GM18909 (cell line): ENCODE data around the gene SLC6A18.
"Not testable (repeated sequence)": the region's sequence is repeated elsewhere in the genome, so short reads cannot be mapped to it uniquely, and the experiment has no call there.

Experiments used
- ATAC-seq: cut with Tn5 transposase; IDR thresholded peaks from one replicate; pipeline ENCODE4 v1.9.1; 2021; ENCODE audit warnings: mild to moderate bottlenecking; ENCODE audit not compliant: unreplicated experiment, poor library complexity

Gene SLC6A18

GRCh38 chr5:1270426-1270825, 45.2 kb downstream of the SLC6A18 start:
- no peak for ATAC-seq

GRCh38 chr5:1270933-1271914, 46.0 kb downstream of the SLC6A18 start:
- no peak for ATAC-seq

DNA sequence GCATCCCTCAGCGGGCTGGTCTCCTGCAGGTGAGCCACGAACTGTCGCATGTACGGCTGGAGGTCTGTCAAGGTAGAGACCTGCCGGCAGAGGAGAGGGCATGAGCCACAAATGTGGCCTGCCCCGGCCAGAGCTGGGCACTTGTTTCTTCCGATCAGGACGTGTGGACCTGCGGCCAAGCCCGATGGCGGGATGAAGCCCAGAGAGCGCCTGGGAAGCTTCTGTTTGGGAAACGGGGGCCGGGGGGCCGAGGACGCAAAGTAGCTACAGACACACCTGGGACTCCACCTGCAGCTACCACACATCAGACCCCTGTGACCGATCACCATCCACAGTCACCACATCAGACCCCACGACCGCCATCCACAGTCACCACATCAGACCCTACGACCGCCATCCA, 47.0 kb downstream of the SLC6A18 start:
- ATAC-seq: no peak

GRCh38 chr5:1273745-1274144, 48.6 kb downstream of the SLC6A18 start:
- ATAC-seq: no peak

DNA sequence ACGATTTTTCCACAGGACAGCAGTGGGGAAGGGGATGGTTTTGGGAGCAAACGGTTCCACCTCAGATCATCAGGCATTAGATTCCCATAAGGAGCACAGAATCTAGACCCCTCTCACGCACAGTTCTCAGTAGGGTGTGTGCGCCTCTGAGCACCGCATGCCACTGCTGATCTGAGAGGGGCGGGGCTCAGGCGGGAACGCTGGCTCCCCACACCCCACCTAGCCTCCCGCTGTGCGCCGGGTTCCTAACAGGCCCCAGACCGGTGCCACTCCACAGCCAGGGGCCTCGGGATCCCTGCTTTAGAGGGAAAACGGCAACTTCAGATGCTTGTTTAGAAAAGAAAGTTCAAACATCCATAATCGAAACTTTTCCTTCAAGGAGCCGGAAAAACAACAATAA, 49.3 kb downstream of the SLC6A18 start:
- ATAC-seq: no peak

- ATAC-seq: not testable (repeated sequence)
Observed at GRCh38 chr5:1275397-1276391, 50.5 kb downstream of the SLC6A18 start.

DNA sequence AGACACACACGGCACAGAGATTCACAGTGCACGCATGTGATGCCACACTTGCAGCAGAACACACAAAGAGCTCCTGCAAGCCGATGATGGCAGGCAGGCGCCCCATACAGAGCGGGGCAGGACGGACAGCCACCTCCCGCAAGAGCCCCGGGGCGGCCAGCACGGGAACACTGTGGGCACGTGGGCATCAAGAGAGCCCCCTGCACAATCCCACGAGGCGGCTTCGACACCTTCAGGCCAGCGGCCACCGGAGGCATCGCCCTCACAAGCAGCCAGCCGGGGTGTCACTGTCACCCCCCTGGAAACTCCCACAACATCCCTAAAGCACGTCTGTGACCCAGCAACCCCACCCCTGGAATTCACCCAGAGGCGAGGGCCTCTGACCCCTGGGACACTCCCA, 51.7 kb downstream of the SLC6A18 start:
- no peak for ATAC-seq

DNA sequence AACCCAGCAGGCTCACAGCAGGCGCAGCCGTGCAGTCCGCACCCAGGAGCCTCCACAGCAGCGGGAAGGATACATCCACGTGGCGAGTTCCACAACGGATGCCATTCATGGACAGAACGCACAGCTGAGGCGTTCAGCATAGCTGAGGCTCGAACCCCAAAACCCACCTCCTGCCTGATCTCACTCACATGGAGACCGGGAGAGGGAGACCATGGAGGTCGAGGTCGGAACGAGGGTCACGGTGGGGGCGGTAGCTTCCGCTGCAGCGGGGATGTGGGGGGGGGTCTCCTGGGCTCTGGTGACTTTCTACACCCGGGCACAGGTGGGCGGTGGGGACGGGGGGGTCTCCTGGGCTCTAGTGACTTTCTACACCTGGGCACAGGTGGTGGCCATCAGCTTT, 52.1 kb downstream of the SLC6A18 start:
- no peak for ATAC-seq

DNA sequence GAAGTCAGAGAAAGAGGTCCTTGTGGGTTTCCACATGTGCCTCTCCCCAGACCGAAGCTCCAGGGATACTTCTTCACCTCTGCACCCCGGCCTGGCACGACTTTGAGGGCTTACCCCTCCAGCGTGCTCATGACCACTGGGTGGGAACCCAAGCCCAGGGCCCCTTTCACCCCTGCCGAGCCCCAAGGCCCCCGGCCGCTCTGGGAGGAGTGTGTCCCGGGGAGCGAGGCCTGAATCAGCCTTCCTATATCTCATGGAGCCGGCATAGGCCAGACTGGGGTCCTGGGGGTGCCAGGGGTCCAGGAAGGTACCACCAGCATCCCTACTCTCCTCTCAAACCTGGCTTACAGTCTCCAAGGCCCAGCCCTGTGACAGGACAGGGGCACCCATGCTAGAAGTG, 52.6 kb downstream of the SLC6A18 start:
- ATAC-seq: no peak

DNA sequence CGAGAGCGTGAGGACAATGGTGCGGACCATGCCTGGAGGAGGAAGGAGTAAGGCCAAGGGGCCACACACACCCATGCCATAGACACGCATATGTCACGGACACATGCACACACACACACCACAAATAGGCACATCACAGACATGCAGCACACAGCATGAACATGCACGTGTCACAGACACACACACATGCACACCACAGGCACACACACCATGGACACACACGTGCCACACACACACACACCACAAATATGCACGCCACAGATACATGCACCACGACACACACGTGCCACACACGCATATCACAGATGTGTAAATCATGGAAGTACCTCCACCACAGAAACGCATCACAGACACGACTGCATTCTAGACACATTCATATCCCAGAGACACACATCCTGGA, 53.0 kb downstream of the SLC6A18 start:
- ATAC-seq: no peak

GRCh38 chr5:1278656-1279442, 53.7 kb downstream of the SLC6A18 start:
- ATAC-seq: no peak

- no peak for ATAC-seq
Observed at GRCh38 chr5:1279443-1280151, 54.4 kb downstream of the SLC6A18 start.

- no peak for ATAC-seq
Observed at GRCh38 chr5:1280177-1281037, 55.2 kb downstream of the SLC6A18 start.

DNA sequence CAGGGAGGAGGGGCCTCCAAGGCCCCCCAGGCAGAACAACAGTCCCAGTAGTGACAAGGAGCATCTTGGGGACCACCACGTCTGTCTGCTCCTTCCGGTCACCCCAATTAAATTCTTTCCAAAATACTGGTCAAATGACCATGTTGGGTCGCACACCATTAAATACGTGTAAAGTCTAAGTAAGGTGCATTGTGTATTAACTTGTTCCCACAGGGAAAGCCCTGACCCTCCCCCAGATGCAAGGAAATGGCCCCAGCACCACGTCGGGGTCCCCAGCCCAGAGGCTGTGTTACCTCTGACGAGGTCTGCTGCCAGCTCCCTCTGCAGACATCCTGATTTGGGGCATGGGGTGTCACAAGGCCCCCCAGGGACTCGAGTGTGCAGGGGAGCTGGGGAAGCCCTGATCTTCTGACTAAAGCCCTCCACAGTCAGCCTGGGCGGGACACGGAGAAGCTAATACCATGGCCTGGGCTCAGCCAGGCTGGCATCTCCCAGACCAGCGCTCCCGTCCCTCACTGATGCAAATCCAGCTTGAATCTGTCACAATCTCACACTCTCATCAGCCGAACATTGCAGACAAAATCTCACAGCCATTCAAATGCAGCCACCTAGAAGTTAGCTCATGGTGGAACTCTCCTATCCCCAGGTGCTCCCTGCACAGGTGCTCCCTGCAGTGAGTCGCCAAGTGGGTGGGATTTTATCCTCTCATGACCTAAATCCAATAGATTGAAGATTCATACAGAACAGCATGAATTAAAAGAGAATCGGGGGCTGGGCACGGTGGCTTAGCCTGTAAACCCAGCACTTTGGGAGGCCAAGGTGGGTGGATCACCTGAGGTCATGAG, 56.1 kb downstream of the SLC6A18 start:
- ATAC-seq: no peak

DNA sequence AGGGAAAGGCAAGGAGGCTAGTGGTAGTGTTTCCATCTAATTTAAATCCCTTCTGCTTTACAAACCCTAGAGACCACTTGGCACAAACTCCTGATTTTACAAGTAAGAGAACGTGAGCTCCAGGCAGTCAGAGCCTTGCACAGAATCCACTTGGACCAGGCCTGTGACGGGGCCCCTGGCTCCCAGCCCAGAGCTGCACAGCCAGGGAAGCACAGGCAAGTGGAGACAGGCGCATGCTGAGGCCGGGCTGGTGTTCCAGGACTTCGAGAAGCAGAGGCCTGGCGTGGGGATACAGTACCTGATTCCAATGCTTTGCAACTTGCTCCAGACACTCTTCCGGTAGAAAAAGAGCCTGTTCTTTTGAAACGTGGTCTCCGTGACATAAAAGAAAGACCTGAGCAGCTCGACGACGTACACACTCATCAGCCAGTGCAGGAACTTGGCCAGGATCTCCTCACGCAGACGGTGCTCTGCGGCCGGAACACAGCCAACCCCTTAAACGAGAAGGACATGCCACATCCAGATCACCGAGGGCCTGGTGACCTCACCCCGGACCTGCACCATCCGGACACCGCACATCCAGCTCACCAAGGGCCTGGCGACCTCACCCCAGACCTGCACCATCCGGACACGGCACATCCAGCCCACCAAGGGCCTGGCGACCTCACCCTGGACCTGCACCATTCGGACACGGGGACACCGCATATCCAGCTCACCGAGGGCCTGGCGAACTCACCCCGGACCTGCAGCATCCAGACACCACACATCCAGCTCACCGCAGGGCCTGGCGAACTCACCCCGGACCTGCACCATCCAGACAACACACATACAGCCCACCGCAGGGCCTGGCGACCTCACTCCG, 57.2 kb downstream of the SLC6A18 start:
- no peak for ATAC-seq

- not testable (repeated sequence) for ATAC-seq
Observed at GRCh38 chr5:1282993-1283728, 58.0 kb downstream of the SLC6A18 start.
